GM06990 (cell line): ENCODE measurements around the gene KRTAP2-1.
"Not testable (repeated sequence)": the region's sequence is repeated elsewhere in the genome, so short reads cannot be mapped to it uniquely, and the experiment has no call there.

Experiments used
- DNase-seq: peaks from one replicate; pipeline ENCODE4 v3.0.0-alpha.2; 2011; ENCODE audit not compliant: insufficient read length; ENCODE audit errors: extremely low read depth
- H3K27me3 ChIP-seq: replicated peaks from 2 replicates; pipeline ENCODE4 v1.6.0; 2011; ENCODE audit warnings: low read length; ENCODE audit not compliant: control insufficient read depth, insufficient read depth
- H3K36me3 ChIP-seq: 2 replicates; pipeline ENCODE4 v1.5.1; 2011; ENCODE audit warnings: low read length; ENCODE audit not compliant: control insufficient read depth, insufficient read depth
- H3K4me3 ChIP-seq: replicated peaks from 2 replicates; pipeline ENCODE4 v1.5.1; 2011; ENCODE audit warnings: low read depth, mild to moderate bottlenecking, control low read depth, low read length
- CTCF ChIP-seq: IDR thresholded peaks from 2 replicates; pipeline ENCODE4 v1.5.1; 2011; ENCODE audit warnings: low read length, control low read depth, mild to moderate bottlenecking, inconsistent platforms; ENCODE audit not compliant: insufficient read depth, poor library complexity, severe bottlenecking

KRTAP2-1 gene

GRCh38 chr17:41009301-41009760 lies 37.8 kb downstream of the KRTAP2-1 start:
- no peak for DNase-seq
- no peaks in the 10 kb centered on the region; the same call in 1 of the 2 replicates for H3K27me3 ChIP-seq
- TF ChIP-seq CTCF: no peak
- no peaks in the 10 kb centered on the region for H3K36me3 ChIP-seq
- H3K4me3 ChIP-seq: no peak overlapping the region

DNA sequence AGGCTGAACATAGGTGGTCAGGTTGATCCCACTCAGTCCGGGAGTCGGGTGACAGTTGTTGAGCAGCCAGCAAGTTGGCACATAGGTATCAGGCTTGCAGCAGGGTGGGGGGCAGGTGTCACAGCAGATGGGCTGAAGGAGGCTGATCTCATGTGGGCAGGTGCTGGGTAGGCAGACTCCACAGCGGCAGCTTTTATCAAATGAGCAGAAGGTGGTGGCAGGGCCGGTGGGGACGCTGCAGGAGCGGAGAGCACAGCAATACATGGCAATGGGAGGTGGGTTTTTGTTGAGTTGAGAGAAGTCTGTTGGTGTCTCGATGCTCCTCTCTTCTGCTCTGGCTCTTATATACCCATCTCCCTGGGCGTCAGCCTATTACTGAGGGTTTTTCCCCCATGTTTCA lies 38.3 kb downstream of the KRTAP2-1 start, which contains the start of gene KRTAP3-1:
Gene KRTAP3-1 (minus strand): TSS at position 318 of the 400 bp plus-strand sequence. CDS start 54 bp downstream, at position 264.
- Histone ChIP-seq H3K36me3 (no peaks in the 10 kb centered on the region), H3K27me3 (no peaks in the 10 kb centered on the region; the same call in 1 of the 2 replicates), H3K4me3 (no peak within 1 kb of the TSS)
- TF ChIP-seq CTCF: no peak
- no peak for DNase-seq

DNA sequence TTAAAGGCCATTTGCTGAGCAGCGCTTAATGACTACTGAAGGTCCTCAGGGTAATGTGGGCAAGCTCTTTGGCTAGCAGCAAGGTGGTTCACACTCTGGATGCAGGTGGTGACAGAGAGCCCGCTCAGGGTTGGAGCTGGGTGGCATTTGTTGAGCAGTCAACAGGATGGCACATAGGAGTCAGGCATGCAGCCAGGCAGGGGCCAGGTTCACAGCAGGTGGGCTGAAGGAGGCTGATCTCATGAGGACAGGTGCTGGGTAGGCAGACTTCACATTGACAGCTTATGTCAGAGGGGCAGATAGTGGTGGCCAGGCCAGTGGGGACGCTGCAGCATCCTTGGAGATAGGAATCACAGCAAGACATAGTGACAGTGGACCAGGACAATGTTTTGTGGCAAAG lies 42.7 kb downstream of the KRTAP2-1 start:
- no peak for DNase-seq
- Histone ChIP-seq H3K36me3 (no peaks in the 10 kb centered on the region), H3K4me3 (no peak overlapping the region), H3K27me3 (no peaks in the 10 kb centered on the region; the same call in 1 of the 2 replicates)
- TF ChIP-seq CTCF: no peak

DNA sequence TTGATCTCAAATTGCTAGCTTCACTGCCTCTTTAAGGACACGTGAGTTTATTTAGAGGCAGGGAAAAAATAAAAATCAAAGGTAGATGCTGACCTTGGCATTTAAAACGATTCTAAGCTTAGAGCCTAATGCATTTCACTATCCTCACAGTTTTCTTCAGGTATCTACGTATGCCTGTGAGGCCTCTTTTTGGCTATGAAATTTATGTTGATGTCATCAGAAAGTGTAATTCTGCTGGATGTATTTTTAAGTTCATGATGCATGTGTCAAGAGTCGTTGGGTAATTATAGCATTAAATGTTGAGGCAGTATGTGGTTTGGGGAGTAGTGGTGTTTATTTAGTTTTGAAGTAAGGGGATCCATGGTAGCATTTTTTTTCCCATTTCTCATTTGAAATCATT lies 43.2 kb downstream of the KRTAP2-1 start:
- no peak for DNase-seq
- TF ChIP-seq CTCF: no peak
- no peaks in the 10 kb centered on the region; the same call in 1 of the 2 replicates for H3K27me3 ChIP-seq
- H3K4me3 ChIP-seq: no peak overlapping the region
- H3K36me3 ChIP-seq: no peaks in the 10 kb centered on the region

GRCh38 chr17:41002814-41003213 lies 44.3 kb downstream of the KRTAP2-1 start:
- Histone ChIP-seq H3K4me3 (no peak overlapping the region), H3K36me3 (no peaks in the 10 kb centered on the region), H3K27me3 (no peaks in the 10 kb centered on the region; the same call in 1 of the 2 replicates)
- TF ChIP-seq CTCF: no peak
- no peak for DNase-seq

DNA sequence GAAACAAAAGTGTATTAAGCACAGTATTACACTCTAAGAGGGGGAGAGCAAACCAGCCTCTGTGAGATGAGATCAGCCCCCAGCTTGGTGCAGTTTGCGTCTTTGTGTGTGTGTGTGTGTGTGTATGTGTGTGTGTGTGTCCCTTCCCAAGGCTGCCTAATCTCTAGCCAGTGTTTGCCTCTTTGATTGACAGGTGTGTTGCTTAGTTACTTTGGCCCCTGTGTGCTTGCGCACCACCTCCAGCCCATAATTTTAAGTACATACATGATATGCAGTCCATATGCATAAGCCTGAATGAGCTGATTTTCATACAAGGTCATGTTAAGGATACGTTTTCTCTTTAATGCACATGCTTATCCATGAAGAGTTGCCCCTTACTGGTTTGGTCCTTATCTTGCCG lies 45.3 kb downstream of the KRTAP2-1 start:
- Histone ChIP-seq H3K4me3 (no peak overlapping the region), H3K36me3 (no peaks in the 10 kb centered on the region), H3K27me3 (no peaks in the 10 kb centered on the region; the same call in 1 of the 2 replicates)
- no peak for TF ChIP-seq CTCF
- no peak for DNase-seq

DNA sequence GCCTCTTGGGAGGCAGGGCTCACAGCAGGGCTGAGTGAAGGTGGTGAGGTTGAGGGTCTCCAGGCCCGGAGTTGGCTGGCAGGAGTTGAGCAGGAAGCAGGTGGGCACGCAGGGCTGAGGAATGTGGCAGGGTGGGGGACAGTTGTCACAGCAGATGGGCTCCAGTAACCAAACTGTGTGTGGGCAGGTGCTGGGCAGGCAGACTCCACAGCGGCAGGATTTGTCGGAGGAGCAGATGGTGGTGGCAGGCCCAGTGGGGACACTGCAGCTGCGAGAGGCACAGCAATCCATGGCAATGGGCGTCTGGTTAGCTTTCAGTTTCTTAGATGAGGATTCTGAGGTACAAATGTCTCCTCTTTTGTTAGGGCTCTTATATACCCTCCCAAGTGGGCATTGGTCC lies 47.6 kb downstream of the KRTAP2-1 start, which contains the start of gene KRTAP3-2:
Gene KRTAP3-2 (minus strand): TSS at position 344 of the 400 bp plus-strand sequence. CDS start 53 bp downstream, at position 291.
- not testable (repeated sequence) for H3K36me3 ChIP-seq, DNase-seq, H3K4me3 ChIP-seq, H3K27me3 ChIP-seq
